Measurements from ENCODE around the gene TPRN.

GRCh38 chr9:137168573-137168903 is 32.0 kb downstream of the TPRN start:
- no peak for TF ChIP-seq POLR2AphosphoS5 (IDR thresholded peaks at IDR 0.05; ENCODE audit: insufficient read depth, low read depth, low read length)
- no peak for TF ChIP-seq POLR2A (IDR thresholded peaks at IDR 0.05; ENCODE audit: low read depth, low read length)
- no peak for TF ChIP-seq CTCF (IDR thresholded peaks at IDR 0.05; ENCODE audit: extremely low read depth in 1 of 2, insufficient read depth in 1 of 2, low read depth in 1 of 2, low read length in 2 of 2)
- no peak for TF ChIP-seq GATA2 (IDR thresholded peaks at IDR 0.05; ENCODE audit: insufficient read depth, insufficient read length, low read depth, low read length)
- TF ChIP-seq EZH2 (IDR thresholded peaks at IDR 0.05; ENCODE audit: borderline replicate concordance, low read depth, low read length, severe bottlenecking), result peak; percentile 78
